Glutamatergic neuron (in vitro differentiated cells): ENCODE results near the gene TMEM87A. TPM values are rescaled to one million over a fixed set of nuclear protein-coding genes. Genes with fewer than 3 reads are reported as not detected.

ENCODE experiments used
- DNase-seq: peaks from one replicate; pipeline ENCODE4 v3.0.0; 2022
- H3K27ac Mint-ChIP-seq: one replicate; pipeline ENCODE4 v1.8.0; 2020; ENCODE audit warnings: mild to moderate bottlenecking, mixed read lengths, inconsistent platforms; ENCODE audit not compliant: unreplicated experiment
- H3K27me3 Mint-ChIP-seq: one replicate; pipeline ENCODE4 v1.8.0; 2020; ENCODE audit warnings: mild to moderate bottlenecking, moderate library complexity, mixed read lengths, inconsistent platforms; ENCODE audit not compliant: unreplicated experiment
- H3K36me3 Mint-ChIP-seq: one replicate; pipeline ENCODE4 v1.8.0; 2020; ENCODE audit warnings: mild to moderate bottlenecking, mixed read lengths, inconsistent platforms; ENCODE audit not compliant: unreplicated experiment
- H3K4me1 Mint-ChIP-seq: one replicate; pipeline ENCODE4 v1.8.0; 2020; ENCODE audit warnings: mild to moderate bottlenecking, low read depth, mixed read lengths, inconsistent platforms; ENCODE audit not compliant: unreplicated experiment
- H3K4me3 Mint-ChIP-seq: one replicate; pipeline ENCODE4 v1.8.0; 2020; ENCODE audit warnings: mild to moderate bottlenecking, mixed read lengths, inconsistent platforms; ENCODE audit not compliant: unreplicated experiment
- H3K9me3 Mint-ChIP-seq: one replicate; pipeline ENCODE4 v1.8.0; 2020; ENCODE audit warnings: mild to moderate bottlenecking, moderate library complexity, mixed read lengths, inconsistent platforms; ENCODE audit not compliant: unreplicated experiment
- total RNA-seq: library from RNA; stranded (reverse); fragmentation: NEBNext Ultra II Directional; extraction: Animal tissue kit (Norgen Biotek cat#: 25700); gene quantifications from one replicate; pipeline ENCODE4 v1.2.1, GENCODE V29; 2021; ENCODE audit not compliant: unreplicated experiment
- TF ChIP-seq, protein P1 (sequence below): fragments of 200-600 bp; sonication (generic); IDR thresholded peaks from one replicate; pipeline ENCODE4 v1.5.0; 2021; ENCODE audit not compliant: partially characterized antibody, unreplicated experiment

TMEM87A gene
- total RNA-seq, 1 donor from 2014 or later: 41.1 TPM

DNA sequence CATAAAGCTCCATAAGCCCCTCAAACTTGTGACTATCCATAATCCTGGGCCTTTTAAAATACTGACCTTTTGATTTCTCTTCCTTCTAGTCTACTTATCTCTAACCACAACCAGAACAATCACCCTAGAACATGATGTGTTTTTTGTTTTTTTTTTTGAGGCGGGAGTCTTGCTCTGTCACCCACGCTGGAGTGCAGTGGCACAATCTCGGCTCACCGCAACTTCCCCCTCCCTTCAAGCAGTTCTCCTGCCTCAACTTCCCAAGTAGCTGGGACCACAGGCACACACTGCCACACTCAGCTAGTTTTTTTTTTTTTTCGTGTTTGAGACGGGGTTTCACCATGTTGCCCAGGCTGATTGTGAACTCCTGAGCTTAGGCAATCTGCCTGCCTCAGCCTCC lies 90.3 kb downstream of the TMEM87A start:
- TF ChIP-seq, protein P1, sequence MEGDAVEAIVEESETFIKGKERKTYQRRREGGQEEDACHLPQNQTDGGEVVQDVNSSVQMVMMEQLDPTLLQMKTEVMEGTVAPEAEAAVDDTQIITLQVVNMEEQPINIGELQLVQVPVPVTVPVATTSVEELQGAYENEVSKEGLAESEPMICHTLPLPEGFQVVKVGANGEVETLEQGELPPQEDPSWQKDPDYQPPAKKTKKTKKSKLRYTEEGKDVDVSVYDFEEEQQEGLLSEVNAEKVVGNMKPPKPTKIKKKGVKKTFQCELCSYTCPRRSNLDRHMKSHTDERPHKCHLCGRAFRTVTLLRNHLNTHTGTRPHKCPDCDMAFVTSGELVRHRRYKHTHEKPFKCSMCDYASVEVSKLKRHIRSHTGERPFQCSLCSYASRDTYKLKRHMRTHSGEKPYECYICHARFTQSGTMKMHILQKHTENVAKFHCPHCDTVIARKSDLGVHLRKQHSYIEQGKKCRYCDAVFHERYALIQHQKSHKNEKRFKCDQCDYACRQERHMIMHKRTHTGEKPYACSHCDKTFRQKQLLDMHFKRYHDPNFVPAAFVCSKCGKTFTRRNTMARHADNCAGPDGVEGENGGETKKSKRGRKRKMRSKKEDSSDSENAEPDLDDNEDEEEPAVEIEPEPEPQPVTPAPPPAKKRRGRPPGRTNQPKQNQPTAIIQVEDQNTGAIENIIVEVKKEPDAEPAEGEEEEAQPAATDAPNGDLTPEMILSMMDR: no peak
- no peaks in the 10 kb centered on the region for H3K4me1 Mint-ChIP-seq
- H3K36me3 Mint-ChIP-seq: no peaks in the 10 kb centered on the region
- peaks cover 2% of the 10 kb centered on the region for H3K27me3 Mint-ChIP-seq
- no peaks in the 10 kb centered on the region for H3K9me3 Mint-ChIP-seq
- no peak overlapping the region for H3K4me3 Mint-ChIP-seq
- no peak overlapping the region for H3K27ac Mint-ChIP-seq
- DNase-seq: no peak

- Mint-ChIP-seq H3K36me3 (no peaks in the 10 kb centered on the region), H3K4me3 (no peak overlapping the region), H3K27me3 (peaks cover 2% of the 10 kb centered on the region), H3K4me1 (no peaks in the 10 kb centered on the region), H3K27ac (no peak overlapping the region), H3K9me3 (no peaks in the 10 kb centered on the region)
- no peak for DNase-seq
- TF ChIP-seq, protein P1: no peak
Observed at GRCh38 chr15:42182328-42182886, 90.8 kb downstream of the TMEM87A start.

DNA sequence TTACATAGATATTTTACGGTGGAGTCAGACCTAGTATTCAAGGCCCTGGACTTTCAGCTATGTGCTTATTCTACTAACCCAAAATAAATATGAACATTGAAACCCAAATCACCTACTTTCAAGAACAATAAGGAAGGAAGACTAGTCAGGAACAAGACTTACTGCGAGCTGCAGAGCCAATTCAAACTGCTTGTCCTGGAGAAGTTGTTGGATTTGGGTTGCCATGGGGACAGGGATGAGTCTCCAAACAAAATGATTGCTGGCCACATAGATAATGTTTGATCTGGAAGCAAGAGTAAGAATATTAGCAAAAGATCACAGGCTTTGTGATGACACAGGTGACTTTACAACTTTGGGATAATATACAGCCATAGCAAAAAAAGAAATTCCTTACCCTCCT lies 95.2 kb downstream of the TMEM87A start:
- Mint-ChIP-seq H3K36me3 (no peaks in the 10 kb centered on the region), H3K4me3 (no peak overlapping the region), H3K4me1 (no peaks in the 10 kb centered on the region), H3K27ac (no peak overlapping the region), H3K27me3 (peaks cover 2% of the 10 kb centered on the region), H3K9me3 (no peaks in the 10 kb centered on the region)
- DNase-seq: no peak
- TF ChIP-seq, protein P1: no peak

- TF ChIP-seq, protein P1: no peak
- no peak for DNase-seq
- H3K36me3 Mint-ChIP-seq: no peaks in the 10 kb centered on the region
Observed at GRCh38 chr15:42175671-42176070, 97.6 kb downstream of the TMEM87A start.

DNA sequence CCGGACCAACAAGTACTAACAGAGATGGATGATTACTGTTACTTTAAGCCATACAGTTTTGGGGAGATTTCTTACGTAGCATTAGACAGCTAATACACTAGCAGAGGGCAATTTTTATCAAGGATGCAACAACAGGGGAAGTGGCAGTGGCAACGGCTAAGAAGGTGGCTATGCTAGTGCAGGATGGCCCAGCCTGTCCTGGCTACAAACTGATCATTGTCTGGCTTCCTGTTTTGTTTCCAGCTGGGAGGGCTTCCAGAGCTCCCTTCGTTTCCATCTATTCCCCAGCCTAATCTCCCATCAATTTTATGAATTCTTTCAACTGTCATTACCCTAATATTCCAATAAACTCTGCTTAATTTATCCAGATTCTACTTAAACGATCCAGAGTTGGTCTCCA lies 100.8 kb downstream of the TMEM87A start:
- DNase-seq: no peak
- H3K27ac Mint-ChIP-seq: no peak overlapping the region
- no peaks in the 10 kb centered on the region for H3K36me3 Mint-ChIP-seq
- no peak overlapping the region for H3K4me3 Mint-ChIP-seq
- H3K9me3 Mint-ChIP-seq: no peaks in the 10 kb centered on the region
- H3K27me3 Mint-ChIP-seq: no peaks in the 10 kb centered on the region
- H3K4me1 Mint-ChIP-seq: no peaks in the 10 kb centered on the region
- TF ChIP-seq, protein P1: no peak

More at GRCh38 chr15:42175671-42176070, 97.6 kb downstream of the TMEM87A start:
- H3K27ac Mint-ChIP-seq: no peak overlapping the region
- H3K4me1 Mint-ChIP-seq: no peaks in the 10 kb centered on the region
- no peaks in the 10 kb centered on the region for H3K9me3 Mint-ChIP-seq
- peaks cover 2% of the 10 kb centered on the region for H3K27me3 Mint-ChIP-seq
- no peak overlapping the region for H3K4me3 Mint-ChIP-seq
